OCI-LY7 (cell line): ENCODE data around the gene BTBD9. TPM values are rescaled to one million over a fixed set of nuclear protein-coding genes. Genes with fewer than 3 reads are reported as not detected.

Source experiments
- BruUV-seq: library from RNA; stranded (reverse); fragments of 400-500 nt; replicated peaks from 2 replicates; lab custom pipeline; 2021; lab: Mats Ljungman, UMichigan
- CTCF ChIA-PET: fragments of 300-600 bp; sonication (Branson Sonifier 250); formaldehyde crosslinking; loops from one replicate; lab custom pipeline; 2022; ENCODE audit warnings: antibody characterized with exemption; ENCODE audit not compliant: unreplicated experiment; lab: Charles Lee
- POLR2A ChIA-PET: fragments of 300-600 bp; sonication (Branson Sonifier 250); formaldehyde crosslinking; loops from one replicate; lab custom pipeline; 2022; ENCODE audit warnings: antibody characterized with exemption; lab: Charles Lee
- DNase-seq: peaks from one replicate; pipeline ENCODE4 v3.0.0-alpha.2; 2015; ENCODE audit warnings: low spot score
- H2AFZ ChIP-seq: fragments of 200-600 bp; sonication (generic), shearing (Covaris generic); 2 replicates; pipeline ENCODE4 v1.6.1; 2014; ENCODE audit warnings: mild to moderate bottlenecking, antibody characterized with exemption, low read length, moderate library complexity
- H3K27ac ChIP-seq: fragments of 200-600 bp; sonication (generic); 2 replicates; pipeline ENCODE4 v1.5.1; 2014; ENCODE audit warnings: mixed run types, low read depth, mild to moderate bottlenecking, moderate library complexity, low read length, inconsistent platforms; ENCODE audit not compliant: poor library complexity, severe bottlenecking
- H3K36me3 ChIP-seq: fragments of 200-600 bp; sonication (generic); 2 replicates; pipeline ENCODE4 v1.6.1; 2014; ENCODE audit warnings: mild to moderate bottlenecking, antibody characterized with exemption, low read length, moderate library complexity, mixed read lengths; ENCODE audit not compliant: insufficient read depth
- H3K4me1 ChIP-seq: fragments of 200-600 bp; sonication (generic); 2 replicates; pipeline ENCODE4 v1.5.1; 2014; ENCODE audit warnings: mild to moderate bottlenecking, low read length; ENCODE audit not compliant: insufficient read depth, poor library complexity, severe bottlenecking
- H3K4me2 ChIP-seq: fragments of 200-600 bp; sonication (generic); 2 replicates; pipeline ENCODE4 v1.6.1; 2014; ENCODE audit warnings: mild to moderate bottlenecking, low read length
- H3K4me3 ChIP-seq: fragments of 200-600 bp; sonication (generic); 2 replicates; pipeline ENCODE4 v1.5.1; 2014; ENCODE audit warnings: mild to moderate bottlenecking, low read depth, low read length; ENCODE audit not compliant: poor library complexity, severe bottlenecking
- H3K79me2 ChIP-seq: fragments of 200-600 bp; sonication (generic); 2 replicates; pipeline ENCODE4 v1.6.1; 2016; ENCODE audit warnings: low read depth, mild to moderate bottlenecking, low read length, moderate library complexity, mixed read lengths; ENCODE audit not compliant: insufficient read depth
- H3K9me2 ChIP-seq: fragments of 200-600 bp; sonication (generic); 2 replicates; pipeline ENCODE4 v1.6.1; 2016; ENCODE audit warnings: mild to moderate bottlenecking, low read length, mixed read lengths; ENCODE audit not compliant: insufficient read depth
- H3K9me3 ChIP-seq: fragments of 200-600 bp; sonication (generic); 2 replicates; pipeline ENCODE4 v1.6.1; 2014; ENCODE audit warnings: mild to moderate bottlenecking, mixed run types, low read length, mixed read lengths
- H4K20me1 ChIP-seq: fragments of 200-600 bp; sonication (generic); 2 replicates; pipeline ENCODE4 v1.6.1; 2014; ENCODE audit warnings: mild to moderate bottlenecking, antibody characterized with exemption, low read length, moderate library complexity, mixed read lengths; ENCODE audit not compliant: insufficient read depth
- EZH2phosphoT487 ChIP-seq: fragments of 200-600 bp; sonication (generic); IDR thresholded peaks from 2 replicates; pipeline ENCODE4 v1.6.1; 2018; ENCODE audit warnings: low read depth, borderline replicate concordance, mild to moderate bottlenecking, mixed run types, antibody characterized with exemption, low read length, moderate library complexity, mixed read lengths
- intact Hi-C: fragments of 100-400 bp; cut with micrococcal nuclease; formaldehyde crosslinking; loops from one replicate; pipeline ENCODE4 v1.10.0; 2022; ENCODE audit not compliant: unreplicated experiment
- total RNA-seq, 2 experiments: library from RNA; depleted of rRNA in 1 of 2; stranded (reverse); fragments of >200 nt in 1 of 2; shearing (Covaris generic) in 1 of 2; gene quantifications; 2 replicates each; pipeline ENCODE4 v1.2.3, GENCODE V29; 2014 to 2022
- TF ChIP-seq, protein P1 (sequence below): fragments of 200-600 bp; sonication (generic); conservative IDR thresholded peaks from 2 replicates; pipeline ENCODE4 v1.5.1; 2014; ENCODE audit warnings: mild to moderate bottlenecking, antibody characterized with exemption, low read length, moderate library complexity, mixed read lengths

BTBD9 gene
- total RNA-seq, 2 experiments from 2014 or later: 5.9 to 7.3 TPM

DNA sequence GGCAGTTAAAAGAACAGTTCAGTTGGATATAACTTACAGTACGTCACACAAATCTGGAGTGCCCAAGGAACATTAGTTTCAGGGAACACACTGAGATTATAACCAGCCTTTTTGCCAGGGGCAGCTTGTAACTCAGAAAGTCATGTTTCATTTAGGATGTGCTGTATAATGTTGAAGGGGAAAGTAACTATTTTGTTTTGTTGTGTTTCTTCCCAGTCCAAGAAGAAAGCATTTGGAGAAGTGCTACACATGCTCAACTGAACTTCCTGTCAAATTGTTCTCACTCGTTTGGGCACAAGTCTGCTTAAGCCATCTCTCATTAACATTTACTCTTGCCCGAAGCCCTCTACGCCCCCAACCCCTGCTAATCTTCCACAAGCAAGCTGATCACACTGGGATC, 157.9 kb downstream of the BTBD9 start:
- intact Hi-C loops: no loop called here
- no TSS peak for BruUV-seq

DNA sequence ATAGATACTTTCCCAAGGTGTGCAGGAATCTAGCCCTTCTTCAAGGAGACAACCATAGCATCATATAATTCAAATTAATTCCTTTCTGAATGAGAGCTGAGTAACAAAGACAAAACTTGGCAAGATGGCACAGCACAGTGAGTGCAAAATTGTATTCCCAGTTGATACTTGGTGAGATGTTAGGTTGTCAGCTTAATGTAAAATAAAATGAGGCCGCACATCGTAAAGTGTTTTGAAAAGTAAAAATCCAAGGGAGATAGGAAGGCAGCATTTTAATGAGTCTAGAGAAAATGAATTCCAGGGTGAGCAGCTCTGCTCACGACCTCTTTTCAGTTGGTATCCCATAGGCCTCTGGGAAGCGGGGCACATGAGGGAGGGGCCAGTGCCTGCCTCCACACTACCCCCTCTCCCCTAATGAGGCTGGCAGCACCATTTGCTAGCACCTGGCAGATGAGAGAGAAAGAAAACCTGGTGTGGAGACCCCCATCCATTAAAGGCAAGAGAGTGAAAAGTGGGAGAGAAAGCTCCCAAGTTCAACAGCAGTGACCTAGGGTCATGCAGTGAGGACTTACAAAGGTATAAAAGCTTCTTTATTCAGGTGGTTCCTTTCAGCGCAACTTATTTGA, 158.4 kb downstream of the BTBD9 start:
- Histone ChIP-seq H4K20me1 (no peaks in the 10 kb centered on the region), H3K79me2 (no peaks in the 10 kb centered on the region), H3K4me1 (no peaks in the 10 kb centered on the region), H3K4me2 (no peak overlapping the region), H3K9me3 (no peaks in the 10 kb centered on the region), H3K4me3 (no peak overlapping the region), H3K36me3 (no peaks in the 10 kb centered on the region), H3K27ac (no peak overlapping the region), H3K9me2 (no peaks in the 10 kb centered on the region), H2AFZ (no peak overlapping the region)
- BruUV-seq: no TSS peak
- POLR2A ChIA-PET: no interaction called here
- intact Hi-C loops: no loop called here
- TF ChIP-seq, protein P1, sequence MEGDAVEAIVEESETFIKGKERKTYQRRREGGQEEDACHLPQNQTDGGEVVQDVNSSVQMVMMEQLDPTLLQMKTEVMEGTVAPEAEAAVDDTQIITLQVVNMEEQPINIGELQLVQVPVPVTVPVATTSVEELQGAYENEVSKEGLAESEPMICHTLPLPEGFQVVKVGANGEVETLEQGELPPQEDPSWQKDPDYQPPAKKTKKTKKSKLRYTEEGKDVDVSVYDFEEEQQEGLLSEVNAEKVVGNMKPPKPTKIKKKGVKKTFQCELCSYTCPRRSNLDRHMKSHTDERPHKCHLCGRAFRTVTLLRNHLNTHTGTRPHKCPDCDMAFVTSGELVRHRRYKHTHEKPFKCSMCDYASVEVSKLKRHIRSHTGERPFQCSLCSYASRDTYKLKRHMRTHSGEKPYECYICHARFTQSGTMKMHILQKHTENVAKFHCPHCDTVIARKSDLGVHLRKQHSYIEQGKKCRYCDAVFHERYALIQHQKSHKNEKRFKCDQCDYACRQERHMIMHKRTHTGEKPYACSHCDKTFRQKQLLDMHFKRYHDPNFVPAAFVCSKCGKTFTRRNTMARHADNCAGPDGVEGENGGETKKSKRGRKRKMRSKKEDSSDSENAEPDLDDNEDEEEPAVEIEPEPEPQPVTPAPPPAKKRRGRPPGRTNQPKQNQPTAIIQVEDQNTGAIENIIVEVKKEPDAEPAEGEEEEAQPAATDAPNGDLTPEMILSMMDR: no peak
- no peak for TF ChIP-seq EZH2phosphoT487
- DNase-seq: no peak
- CTCF ChIA-PET: no interaction called here

More for the DNA sequence above, 157.9 kb downstream of the BTBD9 start:
- Histone ChIP-seq H3K79me2 (no peaks in the 10 kb centered on the region), H3K27ac (no peak overlapping the region), H4K20me1 (no peaks in the 10 kb centered on the region), H3K4me3 (no peak overlapping the region), H2AFZ (no peak overlapping the region), H3K4me2 (no peak overlapping the region), H3K36me3 (no peaks in the 10 kb centered on the region), H3K9me2 (no peaks in the 10 kb centered on the region), H3K9me3 (no peaks in the 10 kb centered on the region), H3K4me1 (no peaks in the 10 kb centered on the region)
- TF ChIP-seq, protein P1: no peak
- TF ChIP-seq EZH2phosphoT487: no peak
- CTCF ChIA-PET: no interaction called here
- POLR2A ChIA-PET: interaction anchor here (0.6 kb wide), 1 partner anchor 292 kb away, joined by 3 read pairs; no protein-coding TSS in a partner anchor
- DNase-seq: no peak

DNA sequence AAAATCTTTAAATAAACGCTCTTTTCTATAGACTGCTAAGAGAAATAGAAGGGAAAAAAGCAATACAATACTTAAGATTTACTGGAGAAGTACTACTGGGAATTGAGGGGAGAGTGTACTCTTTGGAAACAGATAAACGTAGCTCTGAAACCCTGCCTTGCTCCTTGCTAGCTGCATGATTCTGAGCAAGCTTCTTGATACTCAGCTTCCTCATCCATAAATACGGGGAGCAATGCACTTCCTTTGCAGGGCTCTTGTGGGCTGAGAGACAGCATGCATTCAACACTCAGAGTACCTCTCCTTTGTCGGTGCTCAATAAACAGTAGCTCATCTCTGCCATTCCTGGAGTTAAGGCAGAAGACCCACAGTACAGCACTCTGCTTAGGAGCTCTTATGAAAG, 159.7 kb downstream of the BTBD9 start:
- Histone ChIP-seq H3K4me2 (no peak overlapping the region), H3K27ac (no peak overlapping the region), H3K4me3 (no peak overlapping the region), H3K36me3 (no peaks in the 10 kb centered on the region), H3K9me2 (no peaks in the 10 kb centered on the region), H4K20me1 (no peaks in the 10 kb centered on the region), H3K79me2 (no peaks in the 10 kb centered on the region), H3K9me3 (no peaks in the 10 kb centered on the region), H3K4me1 (no peaks in the 10 kb centered on the region), H2AFZ (no peak overlapping the region)
- TF ChIP-seq EZH2phosphoT487: no peak
- TF ChIP-seq, protein P1: no peak
- POLR2A ChIA-PET: no interaction called here
- intact Hi-C loops: no loop called here
- no TSS peak for BruUV-seq
- no peak for DNase-seq
- CTCF ChIA-PET: interaction anchor here (0.6 kb wide), 1 partner anchor 661 kb away, joined by 3 read pairs; no protein-coding TSS in a partner anchor
